ENCODE results near the gene WDR7.

- TF ChIP-seq CTCF (IDR thresholded peaks at IDR 0.05): no peak
- no peak for TF ChIP-seq POLR2A (IDR thresholded peaks at IDR 0.05; ENCODE audit: low read depth)
- TF ChIP-seq EP300 (IDR thresholded peaks at IDR 0.05): no peak
- TF ChIP-seq POLR2AphosphoS5 (IDR thresholded peaks at IDR 0.05): no peak
Measured at GRCh38 chr18:56789889-56790180, 138.7 kb downstream of the WDR7 start.
